Keratinocyte (primary cell): ENCODE results near the gene CWC27. TPM values are rescaled to one million over a fixed set of nuclear protein-coding genes. Genes with fewer than 3 reads are reported as not detected.

ENCODE experiments used
- DNase-seq: peaks from one replicate; pipeline ENCODE4 v3.0.0-alpha.2; 2011; ENCODE audit warnings: low read depth, missing footprints, low spot score
- FAIRE-seq: peaks from 2 replicates; lab custom pipeline; 2011; peaks lifted over from hg19 to GRCh38; lab: Jason Lieb, UNC
- H2AFZ ChIP-seq: 2 replicates; pipeline ENCODE4 v1.6.0; 2012; ENCODE audit warnings: low read length, control low read depth, inconsistent platforms; ENCODE audit not compliant: control insufficient read depth
- H3K27ac ChIP-seq: 2 replicates; pipeline ENCODE4 v1.5.1; 2011; ENCODE audit warnings: low read length; ENCODE audit not compliant: control insufficient read depth, insufficient read depth
- H3K27me3 ChIP-seq: 3 replicates; pipeline ENCODE4 v1.6.0; 2011; ENCODE audit warnings: low read length; ENCODE audit not compliant: control insufficient read depth, insufficient read depth; ENCODE audit errors: extremely low read depth
- H3K36me3 ChIP-seq, 2 experiments: 2 replicates in 1 of 2; 3 replicates in 1 of 2; pipeline ENCODE4 v1.5.1; 2011; ENCODE audit warnings: low read length in 2 of 2, mild to moderate bottlenecking in 1 of 2; ENCODE audit not compliant: control insufficient read depth in 2 of 2, insufficient read depth in 2 of 2; ENCODE audit errors: extremely low read depth in 1 of 2
- H3K4me1 ChIP-seq: 3 replicates; pipeline ENCODE4 v1.5.1; 2011; ENCODE audit warnings: low read length; ENCODE audit not compliant: control insufficient read depth, insufficient read depth; ENCODE audit errors: extremely low read depth
- H3K4me2 ChIP-seq: 3 replicates; pipeline ENCODE4 v1.6.0; 2011; ENCODE audit warnings: low read depth, low read length; ENCODE audit not compliant: control insufficient read depth, insufficient read depth; ENCODE audit errors: extremely low read depth
- H3K4me3 ChIP-seq, 3 experiments: fragments of 200-600 bp in 1 of 3; sonication (generic) in 1 of 3; 2 replicates in 2 of 3; 3 replicates in 1 of 3; pipeline ENCODE4 v1.5.1; 2011 to 2016; ENCODE audit warnings: low read length in 3 of 3, mild to moderate bottlenecking in 3 of 3, control low read depth in 2 of 3, inconsistent platforms in 1 of 3, low read depth in 1 of 3, mixed read lengths in 1 of 3, mixed run types in 1 of 3, moderate library complexity in 1 of 3; ENCODE audit not compliant: control insufficient read depth in 2 of 3, insufficient read depth in 2 of 3; ENCODE audit errors: extremely low read depth in 1 of 3
- H3K79me2 ChIP-seq: 2 replicates; pipeline ENCODE4 v1.6.0; 2012; ENCODE audit warnings: low read length; ENCODE audit not compliant: control insufficient read depth, insufficient read depth
- H3K9ac ChIP-seq: 3 replicates; pipeline ENCODE4 v1.6.0; 2011; ENCODE audit warnings: low read length; ENCODE audit not compliant: control insufficient read depth, insufficient read depth; ENCODE audit errors: extremely low read depth
- H3K9me1 ChIP-seq: 3 replicates; pipeline ENCODE4 v1.6.0; 2011; ENCODE audit warnings: low read length; ENCODE audit not compliant: control insufficient read depth, insufficient read depth; ENCODE audit errors: extremely low read depth
- H3K9me3 ChIP-seq: 2 replicates; pipeline ENCODE4 v1.5.1; 2012; ENCODE audit warnings: low read depth, low read length; ENCODE audit not compliant: control insufficient read depth
- H4K20me1 ChIP-seq: 3 replicates; pipeline ENCODE4 v1.6.0; 2011; ENCODE audit warnings: low read length; ENCODE audit not compliant: control insufficient read depth, insufficient read depth; ENCODE audit errors: extremely low read depth
- CTCF ChIP-seq, 3 experiments: IDR thresholded peaks in 1 of 3; conservative IDR thresholded peaks in 1 of 3; optimal IDR thresholded peaks in 1 of 3; 2 replicates in 2 of 3; 3 replicates in 1 of 3; pipeline versions ENCODE3 to v1.5.1; 2011; ENCODE audit warnings: low read length in 3 of 3, mild to moderate bottlenecking in 3 of 3, moderate library complexity in 2 of 3, control low read depth in 1 of 3, inconsistent platforms in 1 of 3; ENCODE audit not compliant: insufficient read depth in 2 of 3; ENCODE audit errors: extremely low read depth in 1 of 3
- EZH2 ChIP-seq: IDR thresholded peaks from one replicate; pipeline ENCODE4 v1.6.1; 2012; ENCODE audit warnings: inconsistent platforms, mild to moderate bottlenecking, low read length, moderate library complexity
- dilution Hi-C: fragments of 300-500 bp; cut with MboI; formaldehyde crosslinking; loops from one replicate; pipeline ENCODE4 v1.7.0; 2020; ENCODE audit warnings: low sequenced_read_pairs; ENCODE audit not compliant: extremely low pct_ligation_motif_present
- polyA plus RNA-seq, 5 experiments: library from polyadenylated mRNA; depleted of rRNA in 3 of 5; stranded (reverse) in 3 of 5; stranded (forward) in 1 of 5; unstranded in 1 of 5; fragments of >200 nt; gene quantifications; 1 replicate in 1 of 5; 2 replicates in 3 of 5; 3 replicates in 1 of 5; pipeline versions ENCODE4 v1.2.1 to v1.2.3, GENCODE V29; 2011 to 2012; ENCODE audit warnings: missing spikeins in 2 of 5, low read depth in 1 of 5, low replicate concordance in 1 of 5

The CWC27 gene
- polyA plus RNA-seq, 1 donor (not counting 4 experiments of a cell fraction or from before 2014, with no cell fraction given), result 31.8 TPM

- H3K79me2 ChIP-seq, result no peaks in the 10 kb centered on the region
- no peak overlapping the region for H3K27ac ChIP-seq
- TF ChIP-seq CTCF (optimal IDR thresholded peaks at IDR 0.05 in 1 of 3, IDR thresholded peaks at IDR 0.05 in 1 of 3, conservative IDR thresholded peaks at IDR 0.05 in 1 of 3; ENCODE audit: extremely low read depth in 1 of 3, insufficient read depth in 2 of 3, low read length in 3 of 3), result no peak
- no peak for TF ChIP-seq EZH2
- H2AFZ ChIP-seq, result no peak overlapping the region
- DNase-seq (no peak), FAIRE-seq (no peak)
- H3K36me3 ChIP-seq, result no peaks in the 10 kb centered on the region
- H3K27me3 ChIP-seq, result no peaks in the 10 kb centered on the region
- dilution Hi-C loops, result no loop called here
- no peak overlapping the region for H3K4me2 ChIP-seq
- no peaks in the 10 kb centered on the region for H3K9me1 ChIP-seq
- H3K4me1 ChIP-seq, result peaks cover under 1% of the 10 kb centered on the region
- H3K4me3 ChIP-seq, result no peak overlapping the region
- H3K9ac ChIP-seq, result no peak overlapping the region
- no peaks in the 10 kb centered on the region for H3K9me3 ChIP-seq
- no peaks in the 10 kb centered on the region for H4K20me1 ChIP-seq
These were observed 95.4 kb downstream of the CWC27 start for GRCh38 chr5:64864171-64864570.

GRCh38 chr5:64865662-64866061 lies 96.9 kb downstream of the CWC27 start:
- Histone ChIP-seq H3K27ac (no peak overlapping the region), H2AFZ (no peak overlapping the region), H3K9me3 (no peaks in the 10 kb centered on the region), H3K79me2 (no peaks in the 10 kb centered on the region), H3K4me2 (no peak overlapping the region), H3K4me3 (no peak overlapping the region), H3K27me3 (no peaks in the 10 kb centered on the region), H3K4me1 (peaks cover 3% of the 10 kb centered on the region), H3K9ac (no peak overlapping the region), H3K9me1 (no peaks in the 10 kb centered on the region), H3K36me3 (no peaks in the 10 kb centered on the region), H4K20me1 (no peaks in the 10 kb centered on the region)
- no peak for DNase-seq
- no peak for TF ChIP-seq EZH2
- no peak for TF ChIP-seq CTCF (optimal IDR thresholded peaks at IDR 0.05 in 1 of 3, IDR thresholded peaks at IDR 0.05 in 1 of 3, conservative IDR thresholded peaks at IDR 0.05 in 1 of 3; ENCODE audit: extremely low read depth in 1 of 3, insufficient read depth in 2 of 3, low read length in 3 of 3)
- dilution Hi-C loops, result no loop called here
- FAIRE-seq, result no peak
